Ureter (tissue), 1 donor: ENCODE measurements around the gene ARMCX6. TPM values are rescaled to one million over a fixed set of nuclear protein-coding genes. Genes with fewer than 3 reads are reported as not detected.
"Not testable (repeated sequence)": the region's sequence is repeated elsewhere in the genome, so short reads cannot be mapped to it uniquely, and the experiment has no call there.

Source experiments
- DNase-seq: peaks from one replicate; pipeline ENCODE4 v3.0.0-alpha.2; 2020; ENCODE audit warnings: low spot score
- total RNA-seq: library from RNA; stranded (reverse); gene quantifications from one replicate; pipeline ENCODE4 v1.2.4, GENCODE V29; 2023
- donor health status: DM: yes; HTN: yes; CAD: no.

Gene ARMCX6
- total RNA-seq: 57.4 TPM

DNA sequence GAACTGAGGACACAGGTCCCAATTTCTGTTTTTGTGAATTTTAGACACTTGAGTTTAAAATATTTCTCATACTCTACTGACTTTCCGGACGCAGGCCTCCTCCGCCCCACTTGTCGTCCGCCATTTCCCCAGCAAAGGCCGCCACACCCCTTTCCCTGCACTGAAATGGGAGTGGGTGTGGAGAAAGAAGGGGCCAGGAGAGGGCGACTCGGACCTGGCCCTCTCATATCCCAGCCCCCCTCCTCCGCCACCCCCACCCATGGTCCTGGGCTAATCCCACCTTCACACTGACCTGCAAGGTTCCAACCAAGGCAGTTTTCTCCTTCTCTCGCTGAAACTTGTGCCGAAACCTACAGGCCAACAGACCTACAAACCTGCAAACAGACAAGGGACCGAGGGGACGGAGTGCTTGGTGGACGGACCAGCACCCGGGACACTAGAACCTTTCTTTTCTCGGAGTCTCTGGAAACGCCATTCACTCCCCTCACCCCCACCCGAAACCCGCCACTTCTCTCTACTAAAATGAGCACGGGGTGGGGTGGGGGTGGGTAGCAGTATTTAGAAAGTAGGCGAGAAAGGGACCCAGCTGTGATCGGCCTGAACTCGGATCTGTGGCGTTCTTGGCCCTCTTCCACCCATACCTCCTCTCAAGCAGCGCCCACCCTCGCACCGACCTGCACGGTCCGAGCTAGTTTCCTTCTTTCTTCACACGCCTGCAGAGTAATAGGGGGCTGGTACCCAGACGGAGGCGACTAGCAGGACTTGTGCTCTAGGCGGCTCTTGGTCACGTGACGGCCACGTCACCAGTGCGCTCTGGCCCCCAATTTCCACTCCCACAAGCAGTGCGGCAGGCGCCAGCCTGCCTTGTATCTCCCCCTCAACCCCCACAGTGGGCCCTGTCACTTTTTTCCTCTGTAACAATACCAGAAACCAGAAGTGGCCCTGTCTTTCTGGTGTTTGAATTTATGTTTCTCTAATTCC lies at the start of gene ARMCX6:
TSS of gene ARMCX6 (minus strand) at position 790 of the 981 bp plus-strand sequence. CDS start 1,380 bp downstream, outside the sequence.
- DNase-seq: peak; percentile 75

DNA sequence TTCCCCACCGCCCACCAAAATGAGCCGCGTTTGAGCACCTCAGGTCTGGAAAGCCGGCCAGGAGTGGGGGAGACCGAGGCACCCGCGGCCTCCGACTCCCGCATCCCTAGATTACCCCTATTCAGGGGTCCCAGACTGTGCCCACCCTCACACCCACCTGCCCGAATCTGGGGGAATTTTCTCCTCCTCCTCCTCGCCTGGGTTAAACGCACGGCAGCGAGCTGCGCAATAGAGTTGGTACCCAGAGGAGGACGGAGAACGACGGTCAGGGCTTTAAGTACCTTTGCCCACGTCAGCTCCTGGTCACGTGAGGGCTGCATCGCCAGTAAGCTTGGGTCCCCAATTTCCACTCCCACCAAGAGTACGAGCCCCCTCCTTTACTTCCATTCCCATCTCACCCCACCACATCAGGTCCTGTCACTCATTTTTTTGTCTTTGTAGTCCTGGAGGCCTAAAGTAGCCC lies 41.8 kb upstream of the ARMCX6 start, which contains the start of gene ARMCX2:
TSS of gene ARMCX2 (minus strand) at position 250 of the 463 bp plus-strand sequence. CDS start 2,262 bp downstream, outside the sequence.
- DNase-seq: peak; percentile 66

DNA sequence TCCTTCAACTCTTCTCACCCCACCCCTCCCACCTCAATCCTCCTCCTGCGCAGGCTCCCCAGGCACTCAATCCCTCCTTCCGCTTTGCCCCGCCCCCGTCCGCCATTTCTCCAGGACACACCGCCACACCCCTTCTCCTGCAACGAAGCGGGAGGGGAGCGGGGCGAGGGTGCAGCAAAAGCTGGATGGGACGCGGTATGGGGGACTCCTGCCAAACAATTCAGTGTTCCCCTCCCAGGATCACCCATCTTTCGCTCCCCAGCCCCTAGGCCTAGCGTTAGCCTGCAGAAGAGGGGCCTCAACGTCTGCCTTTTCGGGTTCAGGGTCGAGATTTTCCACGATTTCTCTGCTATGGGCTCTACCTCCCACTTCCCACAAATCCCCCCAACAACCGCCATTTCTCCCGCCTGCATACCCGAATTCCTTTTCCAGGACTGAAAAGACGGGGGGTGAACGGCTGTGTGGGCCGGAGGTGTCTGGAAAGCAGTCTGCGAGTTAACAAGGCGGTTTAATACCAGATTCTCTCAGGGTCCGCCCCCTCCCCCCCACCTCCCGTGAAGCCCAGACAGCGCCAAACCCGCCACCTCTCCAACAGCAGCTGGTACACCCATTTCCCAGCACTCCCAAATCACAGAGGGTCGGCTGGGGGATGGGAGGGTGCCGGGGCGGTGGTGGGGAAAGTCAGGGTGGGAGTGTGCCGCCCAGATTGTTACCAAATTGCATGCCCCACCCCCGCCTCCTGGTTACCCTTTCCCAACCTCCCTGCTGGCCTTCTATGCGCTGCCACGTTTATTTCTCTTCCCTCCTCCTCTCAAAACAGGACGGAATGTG lies 41.1 kb upstream of the ARMCX6 start:
- DNase-seq: peak; percentile 79

DNA sequence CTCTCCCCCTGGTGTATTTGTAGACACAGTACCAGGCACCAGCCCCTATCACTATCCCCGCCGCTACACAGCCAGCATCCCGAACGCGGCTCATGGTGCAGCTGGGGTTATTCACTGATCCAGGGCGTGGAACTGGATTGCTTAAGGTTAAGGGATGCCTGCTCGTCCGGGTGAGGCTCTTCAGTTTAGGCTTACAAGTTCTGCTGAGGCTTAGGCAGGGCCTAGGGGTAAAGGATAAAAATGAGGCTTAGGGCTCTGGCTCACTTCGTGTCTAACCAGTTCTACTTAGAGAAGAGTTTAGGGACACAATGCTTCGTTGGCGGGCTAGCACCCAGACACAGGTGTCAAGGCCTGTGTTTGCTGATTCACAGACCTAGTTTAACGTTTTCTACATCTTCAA lies 39.7 kb upstream of the ARMCX6 start:
- DNase-seq: no peak

DNA sequence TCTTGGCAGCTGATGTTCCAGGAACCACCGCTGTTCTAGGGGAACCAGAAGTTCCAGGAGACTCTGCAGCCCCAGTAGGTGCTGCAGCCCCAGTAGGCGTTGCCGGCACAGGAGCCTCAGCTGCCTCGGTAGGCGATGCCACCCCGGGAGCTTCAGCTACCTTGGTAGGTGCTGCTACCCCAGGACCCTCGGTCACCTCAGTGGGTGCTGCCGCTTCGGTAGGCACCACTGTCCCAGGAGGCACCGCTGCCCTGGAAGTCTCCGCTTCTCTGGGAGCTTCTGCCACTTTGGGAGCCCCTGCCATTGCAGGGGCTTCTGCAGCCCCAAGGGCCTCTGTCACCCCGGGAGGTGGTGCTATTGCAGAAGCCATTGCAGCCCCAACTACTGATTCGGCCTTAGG lies 39.0 kb upstream of the ARMCX6 start:
- no peak for DNase-seq

DNA sequence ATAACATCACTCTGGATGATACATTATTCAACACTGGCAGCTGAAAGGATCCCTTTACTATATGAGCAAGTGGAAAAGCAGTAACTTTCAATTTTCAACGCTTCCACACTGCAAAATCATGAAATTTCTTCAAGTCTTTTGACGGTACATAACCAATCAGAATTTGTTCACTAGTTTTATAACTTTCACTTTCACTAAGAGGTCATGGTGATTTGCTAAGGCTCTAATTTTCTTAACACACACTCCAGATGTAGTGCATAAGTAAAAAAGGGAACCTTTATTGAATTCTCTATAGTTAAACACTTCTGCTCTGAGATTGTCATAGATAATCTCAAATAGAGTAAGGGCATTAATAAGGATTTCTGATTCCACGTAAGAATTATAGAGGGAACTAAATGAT lies 37.7 kb upstream of the ARMCX6 start:
- DNase-seq: no peak

DNA sequence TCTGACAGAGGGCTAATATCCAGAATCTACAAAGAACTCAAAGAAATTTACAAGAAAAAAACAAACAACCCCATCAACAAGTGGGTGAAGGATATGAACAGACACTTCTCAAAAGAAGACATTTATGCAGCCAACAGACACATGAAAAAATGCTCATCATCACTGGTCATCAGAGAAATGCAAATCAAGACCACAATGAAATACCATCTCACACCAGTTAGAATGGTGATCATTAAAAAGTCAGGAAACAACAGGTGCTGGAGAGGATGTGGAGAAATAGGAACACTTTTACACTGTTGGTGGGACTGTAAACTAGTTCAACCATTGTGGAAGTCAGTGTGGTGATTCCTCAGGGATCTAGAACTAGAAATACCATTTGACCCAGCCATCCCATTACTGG lies 29.9 kb upstream of the ARMCX6 start:
- DNase-seq: not testable (repeated sequence)

DNA sequence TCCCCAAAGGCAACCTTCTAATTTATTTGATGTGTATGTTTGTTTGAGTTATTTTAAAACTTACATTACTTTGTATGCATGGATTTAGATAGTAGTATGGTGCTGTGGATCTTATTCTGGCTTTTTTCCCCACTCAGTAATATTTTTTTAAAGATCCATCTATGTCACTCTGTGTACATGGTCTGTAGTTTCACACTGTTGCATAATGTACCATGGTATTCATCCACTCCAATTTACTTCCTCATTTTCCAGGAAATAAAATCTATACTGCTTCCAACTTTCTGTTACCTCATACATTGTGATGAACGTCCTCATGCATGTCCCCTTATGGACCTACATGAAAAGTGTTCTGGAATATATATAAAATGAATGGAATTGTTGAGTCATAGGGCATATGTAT lies 24.3 kb upstream of the ARMCX6 start:
- no peak for DNase-seq

DNA sequence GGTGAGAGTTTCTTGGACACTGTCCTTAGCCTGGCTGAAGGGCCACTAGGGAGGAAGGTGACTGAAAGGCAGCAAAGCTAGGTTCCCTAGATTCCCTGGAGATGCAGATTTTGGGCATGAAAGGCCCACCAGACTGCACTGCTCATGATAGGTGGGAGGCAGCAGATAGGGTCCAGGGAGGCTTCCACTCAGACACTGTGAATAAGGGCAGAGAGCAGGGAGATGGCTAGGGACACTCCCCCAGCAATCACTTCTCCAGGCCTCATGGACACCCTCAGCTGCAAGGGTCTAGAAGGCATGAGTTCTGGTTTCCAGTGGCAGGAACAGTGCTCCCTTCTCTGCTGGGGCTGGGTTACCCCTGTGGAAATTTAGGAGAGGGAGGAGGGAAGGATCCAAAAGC lies 21.8 kb upstream of the ARMCX6 start:
- no peak for DNase-seq

DNA sequence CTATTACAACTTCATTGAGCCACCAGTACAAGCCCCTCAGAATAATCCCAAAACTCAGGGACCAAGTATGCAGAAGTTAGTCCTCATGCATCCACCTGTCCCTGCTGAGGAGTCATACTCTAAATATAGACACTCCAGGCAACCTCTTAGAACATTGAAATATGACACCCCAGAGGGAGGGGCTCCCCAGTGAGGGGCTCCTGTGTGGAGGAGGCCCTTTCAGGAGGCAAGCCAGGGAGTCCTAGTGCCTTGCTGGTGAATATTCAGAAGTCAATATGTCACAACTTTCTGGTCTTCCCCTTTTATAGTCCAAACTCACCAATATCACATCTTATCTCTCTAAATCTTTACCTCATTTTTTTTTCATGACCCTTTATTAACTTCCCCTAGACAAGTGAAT lies 1.6 kb upstream of the ARMCX6 start:
- no peak for DNase-seq

DNA sequence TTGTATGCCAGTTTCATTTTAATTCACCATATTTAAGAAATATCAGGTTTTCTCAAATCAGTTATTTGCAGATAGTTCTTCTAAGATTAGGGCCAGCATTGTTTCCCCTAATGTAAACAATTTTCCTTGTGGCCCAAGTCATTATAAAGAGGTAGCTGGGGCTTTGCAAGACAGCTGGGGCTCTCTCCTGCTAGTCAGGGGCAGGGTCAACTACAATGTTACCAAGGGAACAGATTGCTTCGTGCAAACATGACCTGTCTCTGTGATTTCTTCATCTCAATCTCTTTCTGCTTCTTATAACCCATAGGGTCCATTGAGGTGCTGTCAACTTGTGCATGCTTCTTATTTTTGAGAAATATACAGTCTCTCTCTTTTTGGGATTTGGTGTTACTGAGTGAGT lies 12.1 kb downstream of the ARMCX6 start:
- DNase-seq: no peak

DNA sequence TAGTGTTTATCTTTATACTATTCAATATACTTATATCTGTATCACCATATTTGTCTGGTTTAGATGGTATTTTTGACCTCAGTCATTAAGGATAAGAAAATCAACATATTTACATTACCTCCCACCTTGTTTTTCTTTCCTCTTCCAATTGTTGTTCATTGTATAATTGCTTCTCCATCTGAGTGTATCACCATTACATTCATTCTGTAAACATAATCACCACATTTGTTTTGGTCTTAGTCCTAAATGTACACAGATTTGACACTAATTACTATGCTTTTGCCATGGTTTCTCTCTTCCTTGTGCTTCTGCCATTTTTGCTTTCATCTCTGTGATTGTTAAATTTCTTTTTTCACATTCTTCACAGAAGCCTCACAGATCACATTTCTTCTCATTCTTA lies 12.7 kb downstream of the ARMCX6 start:
- no peak for DNase-seq

DNA sequence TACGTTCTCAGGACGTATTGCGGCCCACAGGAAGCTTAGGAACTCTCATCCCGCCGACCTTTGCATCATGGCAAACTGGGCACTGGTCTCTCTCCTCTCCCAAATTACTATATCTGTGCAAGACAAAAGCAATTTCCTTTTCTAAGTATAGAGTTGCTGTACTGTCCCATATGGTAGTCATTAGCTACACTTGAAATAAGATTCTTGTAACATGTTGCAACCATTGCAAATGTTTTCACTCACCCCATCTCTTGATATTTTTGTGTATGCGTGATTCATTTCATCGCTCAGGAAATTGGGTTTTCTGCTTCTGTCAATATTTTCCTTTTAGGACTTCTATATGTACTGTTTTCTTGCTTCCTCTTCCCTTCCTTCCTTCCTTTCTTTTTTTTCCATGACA lies 15.7 kb downstream of the ARMCX6 start:
- no peak for DNase-seq

DNA sequence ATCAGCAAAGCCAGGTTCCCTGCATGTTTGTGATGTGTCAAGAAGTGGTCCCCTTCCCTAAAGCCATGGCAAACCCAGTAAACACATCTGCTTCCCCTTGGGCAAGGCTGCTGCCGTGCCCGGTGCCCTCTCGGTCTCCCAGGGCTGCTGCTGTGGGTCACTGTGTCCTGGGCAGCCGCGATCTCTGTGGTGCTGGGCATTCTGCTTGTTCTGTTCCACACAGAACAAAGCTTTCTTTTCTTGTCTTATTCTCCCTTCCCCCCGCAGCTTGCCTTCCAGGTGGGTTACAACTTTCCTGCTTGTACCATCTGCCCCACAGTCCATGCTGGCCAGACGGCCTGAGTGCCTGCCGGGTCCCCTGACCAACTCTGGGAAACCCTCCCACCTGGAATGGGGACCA lies 18.2 kb downstream of the ARMCX6 start:
- DNase-seq: not testable (repeated sequence)

DNA sequence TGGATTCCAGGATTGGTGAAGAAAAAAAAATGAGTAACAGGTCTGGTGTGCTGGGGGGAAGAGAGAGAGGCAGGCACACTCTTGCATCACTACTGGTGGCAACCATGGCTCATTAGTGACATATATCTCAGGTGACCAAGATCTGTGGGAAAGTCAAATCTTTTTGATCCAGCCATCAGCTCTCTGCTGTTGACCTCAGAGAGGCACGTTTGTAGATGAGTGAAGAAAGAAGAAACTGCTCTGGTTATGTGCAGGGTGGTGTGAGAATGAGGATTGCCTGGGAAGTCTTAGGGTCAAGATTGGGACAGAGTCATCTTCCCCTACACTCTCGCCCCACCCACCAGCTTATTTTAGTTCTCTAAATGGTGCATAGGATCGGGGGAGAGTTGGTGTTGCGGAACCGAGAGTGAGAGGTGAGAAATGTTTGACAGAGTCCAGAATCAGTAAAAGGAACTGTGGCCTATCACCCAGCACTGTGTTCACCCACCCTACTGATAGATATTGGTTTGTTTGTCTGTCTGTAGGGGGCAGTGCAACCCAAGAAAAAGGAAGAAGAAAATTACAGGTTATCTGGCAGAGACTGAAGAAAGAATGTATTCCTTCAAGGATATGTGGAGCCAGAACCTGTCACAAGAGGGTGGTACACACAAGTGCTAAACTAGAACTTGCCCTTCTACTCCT lies 21.9 kb downstream of the ARMCX6 start:
- DNase-seq: no peak

Other genes with a start within 250 kb of the ARMCX6 start
- 7.9 TPM for gene BTK, start 231.8 kb downstream of the ARMCX6 start, total RNA-seq
- gene RPL36A, start 227.0 kb downstream of the ARMCX6 start, total RNA-seq: 427 TPM
- gene GLA, start 210.1 kb downstream of the ARMCX6 start, total RNA-seq: 13.7 TPM
- gene HNRNPH2, start 209.8 kb downstream of the ARMCX6 start, total RNA-seq: 64.0 TPM
- 29.8 TPM for gene ARMCX4, start 132.5 kb downstream of the ARMCX6 start, total RNA-seq
- 17.6 TPM for gene ARMCX1, start 67.5 kb downstream of the ARMCX6 start, total RNA-seq
- gene ARMCX3, start 5.2 kb upstream of the ARMCX6 start, total RNA-seq: 53.3 TPM
- gene ARMCX2, start 41.9 kb upstream of the ARMCX6 start, total RNA-seq: 57.8 TPM